Erythroblast (primary cell): ENCODE data around the gene CADM4.
"Not testable (repeated sequence)": the region's sequence is repeated elsewhere in the genome, so short reads cannot be mapped to it uniquely, and the experiment has no call there.

ENCODE experiments used
- GATA1 ChIP-seq: IDR thresholded peaks from 2 replicates; pipeline ENCODE4 v1.6.1; 2011; ENCODE audit warnings: low read depth, mild to moderate bottlenecking, control low read depth, low read length, moderate library complexity
- POLR2A ChIP-seq: IDR thresholded peaks from 2 replicates; pipeline ENCODE4 v1.6.1; 2011; ENCODE audit warnings: mild to moderate bottlenecking, low read length

DNA sequence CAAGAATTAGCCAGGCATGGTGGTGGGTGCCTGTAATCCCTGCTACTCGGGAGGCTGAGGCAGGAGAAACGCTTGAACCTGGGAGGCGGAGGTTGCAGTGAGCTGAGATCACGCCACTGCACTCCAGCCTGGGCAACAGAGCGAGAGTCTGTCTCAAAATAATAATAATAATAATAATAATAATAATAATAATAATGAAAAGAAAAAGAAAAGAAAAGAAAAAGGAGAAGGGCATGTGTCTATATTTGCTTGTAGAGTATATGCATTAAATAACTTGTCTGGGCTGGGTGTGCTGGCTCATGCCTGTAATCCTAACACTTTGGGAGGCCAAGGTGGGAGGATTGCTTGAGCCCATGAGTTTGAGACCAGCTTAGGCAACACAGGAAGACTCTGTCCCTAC, 42.6 kb upstream of the CADM4 start:
- TF ChIP-seq POLR2A, GATA1: not testable (repeated sequence)
